Gastroesophageal sphincter (tissue), 3 donors: ENCODE measurements around the gene NSUN6.

Experiments
- CTCF ChIP-seq, 4 experiments: fragments of 200-600 bp in 2 of 4; fragments of 450-650 bp in 2 of 4; sonication (generic) in 1 of 4; IDR thresholded peaks; one replicate each; pipeline ENCODE4 v1.5.1; 2017 to 2019; ENCODE audit warnings: antibody characterized with exemption in 4 of 4, mild to moderate bottlenecking in 2 of 4, moderate library complexity in 2 of 4
- POLR2A ChIP-seq, 2 donors: fragments of 450-650 bp; IDR thresholded peaks; one replicate each; pipeline ENCODE4 v1.6.1; 2017; ENCODE audit warnings: antibody characterized with exemption in 2 of 2, mild to moderate bottlenecking in 2 of 2, moderate library complexity in 1 of 2

GRCh38 chr10:18528292-18528691, 123.1 kb downstream of the NSUN6 start:
- TF ChIP-seq CTCF (IDR thresholded peaks at IDR 0.05) (no peak), POLR2A (IDR thresholded peaks at IDR 0.05) (no peak)
